HG02884 (cell line): ENCODE data around the gene COL18A1.

Experiments
- ATAC-seq: cut with Tn5 transposase; IDR thresholded peaks from one replicate; pipeline ENCODE4 v1.9.1; 2021; ENCODE audit warnings: mild to moderate bottlenecking, moderate library complexity; ENCODE audit not compliant: unreplicated experiment

COL18A1 gene

GRCh38 chr21:45487891-45488600, 83.1 kb downstream of the COL18A1 start:
- ATAC-seq, result no peak

GRCh38 chr21:45488931-45489721, 84.2 kb downstream of the COL18A1 start:
- no peak for ATAC-seq

GRCh38 chr21:45489722-45489982, 84.7 kb downstream of the COL18A1 start:
- ATAC-seq, result no peak

GRCh38 chr21:45490049-45490731, 85.2 kb downstream of the COL18A1 start:
- ATAC-seq, result no peak

- no peak for ATAC-seq
These were observed 86.1 kb downstream of the COL18A1 start for GRCh38 chr21:45491056-45491455.

GRCh38 chr21:45491623-45492022, 86.7 kb downstream of the COL18A1 start:
- ATAC-seq, result no peak

- no peak for ATAC-seq
These were observed 87.8 kb downstream of the COL18A1 start for GRCh38 chr21:45492765-45493164.

GRCh38 chr21:45493401-45494001, 88.5 kb downstream of the COL18A1 start:
- no peak for ATAC-seq

- no peak for ATAC-seq
These were observed 89.3 kb downstream of the COL18A1 start for GRCh38 chr21:45494135-45494850.

- no peak for ATAC-seq
These were observed 90.1 kb downstream of the COL18A1 start for GRCh38 chr21:45494851-45495680.

GRCh38 chr21:45496151-45496967, 91.4 kb downstream of the COL18A1 start:
- ATAC-seq, result no peak

GRCh38 chr21:45496968-45497845, 92.2 kb downstream of the COL18A1 start:
- no peak for ATAC-seq

- no peak for ATAC-seq
These were observed 93.1 kb downstream of the COL18A1 start for GRCh38 chr21:45497846-45498645.

- no peak for ATAC-seq
These were observed 93.7 kb downstream of the COL18A1 start for GRCh38 chr21:45498646-45499000.

GRCh38 chr21:45499201-45499750, 94.3 kb downstream of the COL18A1 start:
- ATAC-seq, result no peak

GRCh38 chr21:45499970-45500577, 95.1 kb downstream of the COL18A1 start:
- ATAC-seq, result no peak
